Muscle layer of duodenum (tissue), 2 donors: ENCODE results near the gene CTNNA2.

Experiments
- H3K27ac ChIP-seq: one replicate; pipeline ENCODE4 v1.7.0; 2013; ENCODE audit warnings: mild to moderate bottlenecking, low read length
- H3K27me3 ChIP-seq: one replicate; pipeline ENCODE4 v1.7.0; 2013; ENCODE audit warnings: low read depth, mild to moderate bottlenecking, control low read depth, low read length
- H3K36me3 ChIP-seq, 2 donors: one replicate each; pipeline ENCODE4 v1.7.0; 2013; ENCODE audit warnings: low read length in 2 of 2, control low read depth in 1 of 2, mild to moderate bottlenecking in 1 of 2; ENCODE audit not compliant: insufficient read depth in 2 of 2, control insufficient read depth in 1 of 2
- H3K4me1 ChIP-seq, 2 donors: one replicate each; pipeline ENCODE4 v1.7.0; 2013; ENCODE audit warnings: low read length in 2 of 2, mild to moderate bottlenecking in 2 of 2, control low read depth in 1 of 2, moderate library complexity in 1 of 2; ENCODE audit not compliant: insufficient read depth in 2 of 2, control insufficient read depth in 1 of 2
- H3K4me3 ChIP-seq, 2 donors: one replicate each; pipeline ENCODE4 v1.7.0; 2013; ENCODE audit warnings: low read length in 2 of 2, low read depth in 1 of 2, mild to moderate bottlenecking in 1 of 2
- H3K9me3 ChIP-seq, 2 donors: one replicate each; pipeline ENCODE4 v1.7.0; 2013; ENCODE audit warnings: low read length in 2 of 2, control low read depth in 1 of 2, mild to moderate bottlenecking in 1 of 2; ENCODE audit not compliant: control insufficient read depth in 1 of 2
- donor health status: healthy.

The CTNNA2 gene

GRCh38 chr2:80298954-80299353, 786.1 kb downstream of the CTNNA2 start:
- no peak overlapping the region for H3K27ac ChIP-seq
- H3K36me3 ChIP-seq = no peaks in the 10 kb centered on the region
- no peaks in the 10 kb centered on the region for H3K9me3 ChIP-seq
- peaks cover 14% of the 10 kb centered on the region for H3K27me3 ChIP-seq
- no peak overlapping the region for H3K4me3 ChIP-seq
- H3K4me1 ChIP-seq = peaks cover 0 to 20% of the 10 kb centered on the region in 2 donors

DNA sequence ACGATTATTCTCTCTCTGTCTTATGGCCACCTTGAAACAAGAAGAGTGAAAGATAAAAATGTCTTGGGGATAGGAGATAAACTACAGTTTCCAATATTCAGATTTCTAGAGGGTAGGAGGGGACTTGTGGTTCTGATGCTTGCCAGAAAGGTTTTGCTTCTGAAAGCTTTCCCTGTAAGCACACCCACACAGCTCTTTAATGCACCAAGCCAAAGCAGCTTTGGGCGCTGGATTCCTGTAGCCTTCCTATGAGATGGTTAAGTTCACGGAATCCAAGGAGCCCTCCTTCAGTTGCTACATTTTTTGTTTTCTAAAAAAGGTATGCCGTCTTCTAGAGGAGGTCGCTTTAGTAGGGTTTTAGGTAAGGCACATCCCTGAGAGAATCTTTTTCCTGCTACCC, 786.8 kb downstream of the CTNNA2 start:
- H3K4me1 ChIP-seq = peaks cover 0 to 24% of the 10 kb centered on the region in 2 donors
- no peaks in the 10 kb centered on the region for H3K36me3 ChIP-seq
- no peak overlapping the region for H3K4me3 ChIP-seq
- H3K9me3 ChIP-seq = no peaks in the 10 kb centered on the region
- H3K27me3 ChIP-seq = peaks cover 14% of the 10 kb centered on the region
- no peak overlapping the region for H3K27ac ChIP-seq

- H3K27me3 ChIP-seq = peaks cover 14% of the 10 kb centered on the region
- peaks cover 0 to 30% of the 10 kb centered on the region in 2 donors for H3K4me1 ChIP-seq
- H3K36me3 ChIP-seq = no peaks in the 10 kb centered on the region
- no peak overlapping the region for H3K27ac ChIP-seq
- H3K4me3 ChIP-seq = peak overlapping the region in 1 of 2 donors; percentile 27
- H3K9me3 ChIP-seq = no peaks in the 10 kb centered on the region
These were observed 787.5 kb downstream of the CTNNA2 start for GRCh38 chr2:80300346-80300745.

DNA sequence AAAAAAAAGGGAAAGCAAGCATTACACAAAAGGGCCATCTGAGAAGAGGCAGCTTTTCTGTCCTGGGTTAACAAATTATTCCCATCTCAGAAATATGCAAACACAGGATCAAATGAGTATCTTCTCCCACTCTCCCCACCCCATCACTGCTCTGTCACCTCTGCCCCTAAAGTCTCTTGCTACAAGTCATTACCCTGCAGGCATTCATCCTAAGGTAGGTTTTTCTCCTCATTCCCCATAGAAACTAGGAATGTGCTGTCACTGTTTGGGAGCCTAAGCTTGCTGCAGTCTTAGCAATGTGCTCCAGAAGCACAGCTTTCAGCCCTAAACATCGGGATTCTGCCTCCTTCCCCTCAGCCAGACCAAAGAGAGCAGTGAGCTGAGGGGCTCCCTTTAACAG, 788.1 kb downstream of the CTNNA2 start:
- Histone ChIP-seq H3K4me3 (peak overlapping the region in 1 of 2 donors; percentile 27), H3K27me3 (peaks cover 14% of the 10 kb centered on the region), H3K27ac (no peak overlapping the region)

GRCh38 chr2:80302001-80302313, 789.1 kb downstream of the CTNNA2 start:
- Histone ChIP-seq H3K36me3 (no peaks in the 10 kb centered on the region), H3K4me1 (peaks cover 0 to 31% of the 10 kb centered on the region in 2 donors), H3K27me3 (peaks cover 14% of the 10 kb centered on the region), H3K9me3 (no peaks in the 10 kb centered on the region), H3K27ac (no peak overlapping the region), H3K4me3 (peak overlapping the region; percentile 13 to 80)

More for the DNA sequence above, 788.1 kb downstream of the CTNNA2 start:
- Histone ChIP-seq H3K9me3 (no peaks in the 10 kb centered on the region), H3K36me3 (no peaks in the 10 kb centered on the region), H3K4me1 (peaks cover 0 to 31% of the 10 kb centered on the region in 2 donors)

- H3K4me3 ChIP-seq = peak overlapping the region; percentile 34 to 80
- peaks cover 0 to 31% of the 10 kb centered on the region in 2 donors for H3K4me1 ChIP-seq
- no peak overlapping the region for H3K27ac ChIP-seq
- peaks cover 14% of the 10 kb centered on the region for H3K27me3 ChIP-seq
- H3K9me3 ChIP-seq = no peaks in the 10 kb centered on the region
- H3K36me3 ChIP-seq = no peaks in the 10 kb centered on the region
These were observed 789.6 kb downstream of the CTNNA2 start for GRCh38 chr2:80302314-80303005.

DNA sequence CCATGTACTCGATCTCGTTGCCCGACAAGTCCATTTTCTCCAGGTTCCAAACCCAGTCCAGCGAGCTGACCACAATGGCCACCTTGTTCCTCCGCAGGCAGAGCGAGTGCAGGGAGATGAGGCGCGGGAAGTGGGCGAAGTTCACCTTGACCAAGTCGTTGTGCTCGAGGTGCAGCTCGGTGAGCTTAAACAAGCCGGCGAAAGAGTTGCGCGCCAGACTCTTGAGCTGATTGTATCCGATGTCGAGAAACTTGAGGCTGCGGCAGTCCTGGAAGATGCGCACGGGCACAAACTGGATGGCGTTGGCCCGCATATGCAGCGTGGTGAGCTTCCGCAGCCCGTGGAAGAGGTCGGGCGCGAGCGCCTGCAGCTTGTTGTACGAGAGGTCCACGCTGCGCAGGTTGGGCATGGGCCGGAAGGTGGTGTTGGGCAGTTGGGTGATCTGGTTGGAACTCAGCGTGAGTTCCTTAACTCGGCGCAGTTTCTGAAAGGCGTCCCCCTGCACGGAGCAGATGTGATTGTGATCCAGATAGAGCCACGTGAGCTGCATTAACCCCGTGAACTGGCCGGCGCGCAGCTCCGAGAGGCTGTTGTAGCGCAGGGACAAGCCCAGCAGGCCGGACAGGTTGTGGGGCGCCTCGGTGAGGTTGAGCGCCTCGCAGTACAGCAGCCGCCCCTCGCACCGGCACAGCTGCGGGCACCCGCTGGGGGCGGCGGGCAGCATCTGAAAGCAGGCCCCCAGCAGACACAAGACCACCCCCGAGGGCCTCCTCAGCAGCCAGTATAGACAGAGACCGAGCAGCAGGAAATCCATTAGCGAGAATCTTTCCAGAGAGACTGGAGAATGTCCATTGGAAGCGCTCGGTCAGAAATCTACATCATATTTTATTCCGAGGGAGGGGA, 790.4 kb downstream of the CTNNA2 start:
- H3K27ac ChIP-seq = no peak overlapping the region
- peaks cover 0 to 31% of the 10 kb centered on the region in 2 donors for H3K4me1 ChIP-seq
- peak overlapping the region; percentile 34 to 80 for H3K4me3 ChIP-seq
- peaks cover 14% of the 10 kb centered on the region for H3K27me3 ChIP-seq
- no peaks in the 10 kb centered on the region for H3K36me3 ChIP-seq
- H3K9me3 ChIP-seq = no peaks in the 10 kb centered on the region

- Histone ChIP-seq H3K27ac (no peak within 1 kb of the TSS), H3K27me3 (peaks cover 14% of the 10 kb centered on the region), H3K4me1 (peaks cover 0 to 31% of the 10 kb centered on the region in 2 donors)
These were observed 791.3 kb downstream of the CTNNA2 start, which contains the start of gene LRRTM1 for GRCh38 chr2:80303909-80304837. LRRTM1 (minus strand) TSS chr2:80304752; CDS start chr2:80303819, 933 bp downstream.

DNA sequence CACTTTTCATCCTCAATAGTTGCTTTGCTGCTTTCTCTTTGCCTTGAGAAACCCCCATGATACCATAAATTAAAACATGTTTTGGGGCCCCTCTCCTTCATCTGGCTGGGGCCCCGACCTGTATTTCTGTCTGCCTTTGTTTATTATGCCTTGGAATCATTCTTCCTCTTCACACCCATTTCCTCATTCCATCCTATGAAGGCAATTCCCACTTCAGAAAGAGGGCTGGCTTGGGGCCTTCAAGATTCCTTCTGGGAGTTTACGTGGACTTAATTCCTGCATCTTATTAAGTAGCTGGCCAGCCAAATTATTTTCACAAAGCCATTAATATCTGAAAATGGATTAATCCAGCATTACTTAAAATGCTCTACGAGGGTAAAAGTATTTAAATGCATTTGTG, 798.5 kb downstream of the CTNNA2 start:
- Histone ChIP-seq H3K36me3 (no peaks in the 10 kb centered on the region), H3K4me3 (no peak overlapping the region), H3K27me3 (no peaks in the 10 kb centered on the region), H3K9me3 (no peaks in the 10 kb centered on the region), H3K27ac (no peak overlapping the region), H3K4me1 (no peaks in the 10 kb centered on the region)

More at GRCh38 chr2:80303909-80304837, 791.3 kb downstream of the CTNNA2 start, which contains the start of gene LRRTM1:
- Histone ChIP-seq H3K36me3 (no peaks in the 10 kb centered on the region), H3K4me3 (peak within 1 kb of the TSS in 1 of 2 donors; percentile 80), H3K9me3 (no peaks in the 10 kb centered on the region)

DNA sequence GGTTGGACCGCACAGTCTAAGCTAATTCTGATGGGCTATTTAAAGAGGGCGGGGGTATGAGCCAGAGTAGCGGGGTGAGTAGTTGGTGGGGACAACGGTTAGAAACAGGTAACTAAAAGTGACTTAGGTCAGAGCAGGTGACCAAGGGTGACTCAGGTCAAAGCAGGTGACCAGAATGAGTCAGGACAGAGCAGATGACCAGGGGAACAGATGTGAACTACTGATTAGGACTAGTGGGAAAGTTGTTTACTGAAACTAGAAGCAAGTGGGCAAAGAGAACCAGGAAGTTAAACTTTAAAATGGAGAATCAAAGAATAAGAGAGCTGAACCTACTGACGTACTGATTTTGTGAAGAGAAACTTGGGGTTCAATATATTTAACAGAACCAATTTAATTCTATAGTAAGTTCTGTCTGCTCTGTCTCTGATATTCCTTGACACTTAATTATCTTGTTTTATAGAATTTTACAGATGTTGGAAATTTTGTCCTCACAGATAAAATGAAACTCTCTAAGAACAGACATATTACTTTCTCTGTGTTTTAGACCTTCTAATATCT, 799.5 kb downstream of the CTNNA2 start:
- Histone ChIP-seq H3K4me1 (no peaks in the 10 kb centered on the region), H3K27ac (no peak overlapping the region), H3K4me3 (no peak overlapping the region), H3K36me3 (no peaks in the 10 kb centered on the region), H3K9me3 (no peaks in the 10 kb centered on the region), H3K27me3 (no peaks in the 10 kb centered on the region)
